Measurements from ENCODE around the gene CHMP4B.

Gene CHMP4B

GRCh38 chr20:33857722-33858563, 46.8 kb downstream of the CHMP4B start:
- no peak overlapping the region for H3K4me3 ChIP-seq (ENCODE audit: low read depth, low read length)
- TF ChIP-seq, protein P1, sequence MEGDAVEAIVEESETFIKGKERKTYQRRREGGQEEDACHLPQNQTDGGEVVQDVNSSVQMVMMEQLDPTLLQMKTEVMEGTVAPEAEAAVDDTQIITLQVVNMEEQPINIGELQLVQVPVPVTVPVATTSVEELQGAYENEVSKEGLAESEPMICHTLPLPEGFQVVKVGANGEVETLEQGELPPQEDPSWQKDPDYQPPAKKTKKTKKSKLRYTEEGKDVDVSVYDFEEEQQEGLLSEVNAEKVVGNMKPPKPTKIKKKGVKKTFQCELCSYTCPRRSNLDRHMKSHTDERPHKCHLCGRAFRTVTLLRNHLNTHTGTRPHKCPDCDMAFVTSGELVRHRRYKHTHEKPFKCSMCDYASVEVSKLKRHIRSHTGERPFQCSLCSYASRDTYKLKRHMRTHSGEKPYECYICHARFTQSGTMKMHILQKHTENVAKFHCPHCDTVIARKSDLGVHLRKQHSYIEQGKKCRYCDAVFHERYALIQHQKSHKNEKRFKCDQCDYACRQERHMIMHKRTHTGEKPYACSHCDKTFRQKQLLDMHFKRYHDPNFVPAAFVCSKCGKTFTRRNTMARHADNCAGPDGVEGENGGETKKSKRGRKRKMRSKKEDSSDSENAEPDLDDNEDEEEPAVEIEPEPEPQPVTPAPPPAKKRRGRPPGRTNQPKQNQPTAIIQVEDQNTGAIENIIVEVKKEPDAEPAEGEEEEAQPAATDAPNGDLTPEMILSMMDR (IDR thresholded peaks at IDR 0.05; ENCODE audit: low read depth, low read length) = no peak

GRCh38 chr20:33858666-33859065, 47.5 kb downstream of the CHMP4B start:
- TF ChIP-seq, protein P1 (IDR thresholded peaks at IDR 0.05; ENCODE audit: low read depth, low read length) = no peak
- no peak overlapping the region for H3K4me3 ChIP-seq (ENCODE audit: low read depth, low read length)

GRCh38 chr20:33859157-33859695, 48.1 kb downstream of the CHMP4B start:
- no peak overlapping the region for H3K4me3 ChIP-seq (ENCODE audit: low read depth, low read length)
- TF ChIP-seq, protein P1 (IDR thresholded peaks at IDR 0.05; ENCODE audit: low read depth, low read length) = no peak

DNA sequence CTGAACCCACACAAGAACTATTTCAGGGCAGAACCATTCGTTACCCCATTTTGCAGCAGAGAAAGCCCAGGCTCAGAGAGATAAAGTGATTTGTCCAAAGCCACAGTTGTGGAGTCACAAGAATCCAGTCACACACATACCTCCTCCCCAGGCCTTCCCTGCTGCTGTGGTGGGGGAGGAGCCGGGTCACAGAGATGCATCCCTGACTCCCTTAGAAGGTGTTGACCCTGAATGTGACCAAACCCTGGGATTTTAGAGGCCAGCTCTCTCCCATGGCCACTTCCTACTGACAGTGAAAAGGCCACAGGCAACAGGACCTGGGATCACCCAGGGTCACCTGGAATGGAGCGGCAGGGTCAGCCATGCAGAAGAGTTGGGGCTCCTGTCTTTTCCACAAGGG, 48.6 kb downstream of the CHMP4B start:
- H3K4me3 ChIP-seq (ENCODE audit: low read depth, low read length) = no peak overlapping the region

DNA sequence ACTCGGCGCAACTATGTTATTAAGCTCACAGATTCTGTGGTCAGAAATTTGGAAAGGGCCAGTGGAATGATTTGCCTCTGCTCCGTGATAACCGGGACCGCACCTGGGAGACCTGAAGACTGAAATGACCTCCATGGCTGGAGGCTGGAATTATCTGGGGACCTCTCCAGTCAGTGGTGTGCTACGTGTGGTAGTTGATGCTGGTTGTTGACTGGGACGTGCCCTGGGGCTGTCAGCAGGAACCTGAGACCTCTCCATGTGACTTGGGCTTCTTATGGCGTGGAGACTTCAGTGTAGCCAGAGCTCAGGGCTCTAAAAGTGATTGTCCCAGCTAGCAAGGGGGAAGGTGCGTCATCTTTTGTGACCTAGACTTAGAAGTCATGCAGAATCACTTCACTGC, 50.3 kb downstream of the CHMP4B start:
- TF ChIP-seq, protein P1 (IDR thresholded peaks at IDR 0.05; ENCODE audit: low read depth, low read length) = no peak
- H3K4me3 ChIP-seq (ENCODE audit: low read depth, low read length) = no peak overlapping the region

More for the DNA sequence above, 48.6 kb downstream of the CHMP4B start:
- TF ChIP-seq, protein P1 (IDR thresholded peaks at IDR 0.05; ENCODE audit: low read depth, low read length) = no peak

DNA sequence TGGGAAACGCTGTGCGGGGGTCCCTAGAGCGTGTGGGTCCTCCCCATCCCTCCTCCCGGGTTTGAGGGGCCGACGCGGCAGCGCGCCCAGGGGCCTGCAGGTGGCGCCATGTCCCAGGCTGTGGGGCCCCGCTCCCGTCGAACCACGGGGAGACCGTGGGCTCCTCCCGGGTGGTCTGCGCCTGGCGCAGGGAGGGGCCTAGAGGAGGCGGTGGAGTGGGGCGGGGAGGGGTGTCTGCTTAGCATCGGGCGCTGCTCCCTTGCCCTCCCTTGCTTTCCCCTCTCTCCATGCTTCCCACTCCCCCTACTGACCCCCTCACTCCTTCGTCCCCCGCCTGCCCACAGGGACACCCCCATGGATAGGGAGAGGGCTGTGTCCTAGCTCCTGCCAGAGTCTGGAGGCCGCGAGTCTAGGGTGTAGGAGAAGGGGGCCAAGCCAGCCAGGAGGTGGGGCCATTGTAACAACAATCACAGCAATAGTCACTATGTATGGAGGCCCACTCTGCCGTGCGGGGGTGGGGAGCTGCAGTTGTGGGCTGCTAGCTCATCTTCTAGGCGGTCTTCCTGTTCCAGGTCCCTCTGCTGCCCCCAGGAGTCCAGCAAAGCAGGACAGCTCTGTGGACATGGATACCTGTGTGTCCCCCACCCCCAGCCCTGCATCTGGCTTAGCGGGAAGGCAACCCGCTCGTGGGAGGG, 51.7 kb downstream of the CHMP4B start:
- H3K4me3 ChIP-seq (ENCODE audit: low read depth, low read length) = no peak overlapping the region
- TF ChIP-seq, protein P1 (IDR thresholded peaks at IDR 0.05; ENCODE audit: low read depth, low read length) = peak; percentile 60
